Endothelial cell of umbilical vein (primary cell): ENCODE results near the gene NXN. TPM values are rescaled to one million over a fixed set of nuclear protein-coding genes. Genes with fewer than 3 reads are reported as not detected.

Experiments used
- BruUV-seq: library from RNA; stranded (reverse); fragments of 400-500 nt; replicated peaks from 2 replicates; lab custom pipeline; 2021; lab: Mats Ljungman, UMichigan
- CTCF ChIA-PET: fragments of 300-600, 350-600 bp; sonication (Branson Sonifier 250); formaldehyde crosslinking; loops from one replicate; lab custom pipeline; 2021; ENCODE audit warnings: antibody characterized with exemption, inconsistent platforms; lab: Charles Lee
- POLR2A ChIA-PET: fragments of 300-600, 350-600 bp; sonication (Branson Sonifier 250); formaldehyde crosslinking; loops from one replicate; lab custom pipeline; 2021; ENCODE audit warnings: antibody characterized with exemption, inconsistent platforms; lab: Charles Lee
- DNase-seq: peaks from one replicate; pipeline ENCODE4 v3.0.0-alpha.2; 2011; ENCODE audit warnings: low read depth, low spot score
- FAIRE-seq: peaks from 2 replicates; lab custom pipeline; 2011; peaks lifted over from hg19 to GRCh38; lab: Jason Lieb, UNC
- H2AFZ ChIP-seq: 2 replicates; pipeline ENCODE4 v1.6.0; 2012; ENCODE audit warnings: low read depth, low read length, control low read depth, inconsistent platforms
- H3K27ac ChIP-seq: 2 replicates; pipeline ENCODE4 v1.5.1; 2011; ENCODE audit warnings: low read depth, mild to moderate bottlenecking, control low read depth, low read length, moderate library complexity; ENCODE audit not compliant: insufficient read depth
- H3K27me3 ChIP-seq, 2 experiments: 2 replicates each; pipeline versions ENCODE4 v1.6.0 to v1.6.1; 2011; ENCODE audit warnings: low read length in 2 of 2, mixed read lengths in 1 of 2; ENCODE audit not compliant: control insufficient read depth in 2 of 2, insufficient read depth in 2 of 2
- H3K36me3 ChIP-seq, 2 experiments: 2 replicates in 1 of 2; 3 replicates in 1 of 2; pipeline ENCODE4 v1.5.1; 2011; ENCODE audit warnings: low read length in 2 of 2, mild to moderate bottlenecking in 1 of 2, moderate library complexity in 1 of 2; ENCODE audit not compliant: control insufficient read depth in 2 of 2, insufficient read depth in 2 of 2; ENCODE audit errors: extremely low read depth in 1 of 2
- H3K4me1 ChIP-seq: 3 replicates; pipeline ENCODE4 v1.5.1; 2011; ENCODE audit warnings: mild to moderate bottlenecking, low read length; ENCODE audit not compliant: control insufficient read depth, insufficient read depth; ENCODE audit errors: extremely low read depth
- H3K4me2 ChIP-seq: 2 replicates; pipeline ENCODE4 v1.6.1; 2011; ENCODE audit warnings: low read length, control low read depth, mixed read lengths; ENCODE audit not compliant: insufficient read depth
- H3K4me3 ChIP-seq, 3 experiments: fragments of 200-600 bp in 1 of 3; sonication (generic), shearing (Covaris generic) in 1 of 3; replicated peaks in 1 of 3; 2 replicates each; pipeline ENCODE4 v1.5.1; 2011 to 2016; ENCODE audit warnings: control low read depth in 3 of 3, low read length in 3 of 3, mild to moderate bottlenecking in 2 of 3, inconsistent platforms in 1 of 3, low read depth in 1 of 3, moderate library complexity in 1 of 3; ENCODE audit not compliant: insufficient read depth in 1 of 3
- H3K79me2 ChIP-seq: 2 replicates; pipeline ENCODE4 v1.6.0; 2012; ENCODE audit warnings: low read length, inconsistent platforms; ENCODE audit not compliant: control insufficient read depth, insufficient read depth
- H3K9ac ChIP-seq: replicated peaks from 2 replicates; pipeline ENCODE3; 2011; ENCODE audit warnings: low read length, control low read depth; ENCODE audit not compliant: insufficient read depth; ENCODE audit errors: extremely low read depth
- H3K9me1 ChIP-seq: replicated peaks from 3 replicates; pipeline ENCODE4 v1.6.0; 2011; ENCODE audit warnings: mild to moderate bottlenecking, low read length; ENCODE audit not compliant: control insufficient read depth, insufficient read depth; ENCODE audit errors: extremely low read depth
- H3K9me3 ChIP-seq: replicated peaks from 2 replicates; pipeline ENCODE4 v1.5.1; 2012; ENCODE audit warnings: low read length, inconsistent platforms; ENCODE audit not compliant: control insufficient read depth, insufficient read depth
- H4K20me1 ChIP-seq: replicated peaks from 2 replicates; pipeline ENCODE3; 2011; ENCODE audit warnings: mild to moderate bottlenecking, low read length; ENCODE audit not compliant: control insufficient read depth, insufficient read depth; ENCODE audit errors: extremely low read depth
- CTCF ChIP-seq, 2 donors: IDR thresholded peaks; 1 replicate in 1 of 2; 2 replicates in 1 of 2; pipeline ENCODE4 v1.5.1; 2011; ENCODE audit warnings: low read length in 2 of 2, mild to moderate bottlenecking in 2 of 2, moderate library complexity in 2 of 2, control low read depth in 1 of 2, inconsistent platforms in 1 of 2, low read depth in 1 of 2; ENCODE audit not compliant: insufficient read depth in 1 of 2; ENCODE audit errors: extremely low read depth in 1 of 2
- EZH2 ChIP-seq: IDR thresholded peaks from 2 replicates; pipeline ENCODE4 v1.6.1; 2012; ENCODE audit warnings: borderline replicate concordance, low read depth, mild to moderate bottlenecking, moderate library complexity, low read length, inconsistent platforms; ENCODE audit not compliant: severe bottlenecking
- FOS ChIP-seq: IDR thresholded peaks from 2 replicates; pipeline ENCODE4 v1.6.1; 2011; ENCODE audit warnings: mild to moderate bottlenecking, low read length, moderate library complexity, borderline replicate concordance; ENCODE audit not compliant: insufficient read depth
- GATA2 ChIP-seq: IDR thresholded peaks from 2 replicates; pipeline ENCODE4 v1.7.0; 2011; ENCODE audit warnings: low read depth, mild to moderate bottlenecking, moderate library complexity, mixed read lengths, low read length; ENCODE audit not compliant: insufficient read length, insufficient read depth
- JUN ChIP-seq: IDR thresholded peaks from 2 replicates; pipeline ENCODE4 v1.6.1; 2011; ENCODE audit warnings: borderline replicate concordance, low read depth; ENCODE audit not compliant: insufficient read length, insufficient read depth
- MAX ChIP-seq: IDR thresholded peaks from 2 replicates; pipeline ENCODE4 v1.6.1; 2011; ENCODE audit not compliant: insufficient read depth, insufficient read length
- MYC ChIP-seq: IDR thresholded peaks from one replicate; pipeline ENCODE4 v1.6.1; 2011; ENCODE audit warnings: mild to moderate bottlenecking, low read depth, low read length
- POLR2A ChIP-seq: IDR thresholded peaks from 2 replicates; pipeline ENCODE4 v1.6.1; 2012; ENCODE audit warnings: low read depth, mild to moderate bottlenecking, control low read depth, low read length
- POLR2AphosphoS5 ChIP-seq: IDR thresholded peaks from 2 replicates; pipeline ENCODE4 v1.6.1; 2012; ENCODE audit warnings: low read depth, mild to moderate bottlenecking, control low read depth, low read length, moderate library complexity; ENCODE audit not compliant: insufficient read depth
- dilution Hi-C: fragments of 300-500 bp; cut with MboI; formaldehyde crosslinking; loops from one replicate; pipeline ENCODE4 v1.15.0; 2019; ENCODE audit warnings: low sequenced_read_pairs; ENCODE audit not compliant: extremely low pct_ligation_motif_present
- intact Hi-C: fragments of 100-400 bp; cut with micrococcal nuclease; formaldehyde crosslinking; loops from one replicate; pipeline ENCODE4 v1.10.0; 2022
- polyA plus RNA-seq, 4 experiments: library from polyadenylated mRNA; depleted of rRNA in 3 of 4; stranded (reverse) in 3 of 4; unstranded in 1 of 4; fragments of >200 nt; gene quantifications; 2 replicates each; pipeline versions ENCODE4 v1.2.1 to v1.2.3, GENCODE V29; 2011 to 2012; ENCODE audit warnings: missing spikeins in 1 of 4
- total RNA-seq: library from RNA; stranded (reverse); gene quantifications from 2 replicates; pipeline ENCODE4 v1.2.3, GENCODE V29; 2021

Gene NXN
- total and polyA plus RNA-seq, 2 donors (not counting 3 experiments of a cell fraction or from before 2014, with no cell fraction given): 69.5 to 77.3 TPM

GRCh38 chr17:811051-811784 is 168.4 kb downstream of the NXN start:
- Histone ChIP-seq H3K79me2 (no peaks in the 10 kb centered on the region), H3K36me3 (peaks cover 0 to 13% of the 10 kb centered on the region in 2 experiments), H3K4me3 (no peak overlapping the region), H3K9me3 (no peaks in the 10 kb centered on the region), H2AFZ (no peak overlapping the region), H4K20me1 (no peaks in the 10 kb centered on the region), H3K4me1 (no peaks in the 10 kb centered on the region), H3K9ac (no peak overlapping the region), H3K27me3 (no peaks in the 10 kb centered on the region), H3K27ac (no peak overlapping the region), H3K9me1 (no peaks in the 10 kb centered on the region), H3K4me2 (no peak overlapping the region)
- ChIA-PET CTCF (no interaction called here), POLR2A (no interaction called here)
- TF ChIP-seq MYC (no peak), GATA2 (no peak), POLR2A (no peak), POLR2AphosphoS5 (no peak), JUN (no peak), FOS (no peak), MAX (no peak), CTCF (IDR thresholded peaks at IDR 0.05; ENCODE audit: extremely low read depth in 1 of 2, insufficient read depth in 1 of 2, low read depth in 1 of 2, low read length in 2 of 2) (no peak), EZH2 (no peak)
- BruUV-seq: no TSS peak
- intact Hi-C loops: no loop called here
- dilution Hi-C loops: no loop called here
- FAIRE-seq (no peak), DNase-seq (no peak)
